Adrenal gland (tissue), 5 donors: Measurements from ENCODE around the gene TIRAP.

Source experiments
- POLR2A ChIP-seq, 2 donors: fragments of 450-650 bp; IDR thresholded peaks; one replicate each; pipeline ENCODE4 v1.6.1; 2017; ENCODE audit warnings: antibody characterized with exemption in 2 of 2, mild to moderate bottlenecking in 2 of 2, moderate library complexity in 1 of 2
- TF ChIP-seq, protein P1 (sequence below), 6 experiments: fragments of 450-650 bp in 4 of 6; fragments of 200-600 bp in 2 of 6; sonication (generic) in 1 of 6; IDR thresholded peaks; 1 replicate in 5 of 6; 2 replicates in 1 of 6; pipeline versions ENCODE4 v1.5.1 to v1.8.0; 2016 to 2021; ENCODE audit warnings: antibody characterized with exemption in 6 of 6, mild to moderate bottlenecking in 2 of 6, moderate library complexity in 1 of 6
- donor health status: DM: no; HTN: no; CAD: no.

DNA sequence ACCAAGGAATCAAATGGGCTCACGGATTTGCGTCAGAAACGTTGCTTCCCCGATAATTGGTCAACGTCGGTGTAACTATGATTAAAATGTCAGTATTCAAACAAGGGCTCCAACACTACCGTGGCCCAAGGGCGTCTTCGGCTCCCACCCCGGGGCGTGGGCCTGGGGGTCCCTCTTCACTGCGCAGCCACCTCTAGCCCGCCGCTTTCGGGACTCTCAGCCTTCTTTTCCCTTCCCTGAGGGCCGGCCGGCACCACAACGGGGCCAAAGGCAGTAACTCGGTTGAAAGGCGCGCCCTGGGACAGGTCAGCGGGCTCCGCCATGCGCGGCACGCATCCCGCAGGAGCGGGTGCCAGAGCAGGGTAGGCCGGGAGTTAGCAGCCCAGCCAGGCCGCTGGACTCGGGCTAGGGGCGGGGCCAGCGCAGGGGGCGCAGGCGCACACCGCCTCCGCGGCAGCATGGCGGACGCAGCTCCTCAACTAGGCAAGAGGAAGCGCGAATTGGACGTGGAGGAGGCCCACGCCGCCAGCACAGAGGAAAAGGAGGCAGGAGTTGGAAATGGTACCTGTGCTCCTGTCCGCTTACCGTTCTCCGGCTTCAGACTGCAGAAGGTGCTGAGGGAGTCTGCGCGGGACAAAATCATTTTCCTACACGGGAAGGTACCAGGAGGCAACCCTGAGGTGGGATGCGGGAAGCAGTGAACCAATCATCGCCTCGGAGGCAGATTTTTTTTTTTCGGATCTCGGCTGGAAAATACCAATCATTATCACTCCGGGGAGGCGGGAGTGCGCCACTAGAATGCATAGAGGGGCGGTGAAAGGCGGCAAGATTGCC, 20.9 kb downstream of the TIRAP start, which contains the start of gene DCPS:
- TF ChIP-seq, protein P1, sequence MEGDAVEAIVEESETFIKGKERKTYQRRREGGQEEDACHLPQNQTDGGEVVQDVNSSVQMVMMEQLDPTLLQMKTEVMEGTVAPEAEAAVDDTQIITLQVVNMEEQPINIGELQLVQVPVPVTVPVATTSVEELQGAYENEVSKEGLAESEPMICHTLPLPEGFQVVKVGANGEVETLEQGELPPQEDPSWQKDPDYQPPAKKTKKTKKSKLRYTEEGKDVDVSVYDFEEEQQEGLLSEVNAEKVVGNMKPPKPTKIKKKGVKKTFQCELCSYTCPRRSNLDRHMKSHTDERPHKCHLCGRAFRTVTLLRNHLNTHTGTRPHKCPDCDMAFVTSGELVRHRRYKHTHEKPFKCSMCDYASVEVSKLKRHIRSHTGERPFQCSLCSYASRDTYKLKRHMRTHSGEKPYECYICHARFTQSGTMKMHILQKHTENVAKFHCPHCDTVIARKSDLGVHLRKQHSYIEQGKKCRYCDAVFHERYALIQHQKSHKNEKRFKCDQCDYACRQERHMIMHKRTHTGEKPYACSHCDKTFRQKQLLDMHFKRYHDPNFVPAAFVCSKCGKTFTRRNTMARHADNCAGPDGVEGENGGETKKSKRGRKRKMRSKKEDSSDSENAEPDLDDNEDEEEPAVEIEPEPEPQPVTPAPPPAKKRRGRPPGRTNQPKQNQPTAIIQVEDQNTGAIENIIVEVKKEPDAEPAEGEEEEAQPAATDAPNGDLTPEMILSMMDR (IDR thresholded peaks at IDR 0.05): no peak
- TF ChIP-seq POLR2A (IDR thresholded peaks at IDR 0.05): peak; percentile 64 to 80
